ENCODE results near the gene MAOA. TPM values are rescaled to one million over a fixed set of nuclear protein-coding genes. Genes with fewer than 3 reads are reported as not detected.
A peak's percentile ranks its signal among the peaks of the same experiment; 100 is the strongest.

The MAOA gene
- total RNA-seq, 1 donor from 2014 or later = 12.5 TPM

- H3K4me3 Mint-ChIP-seq (ENCODE audit: low read depth) = no peak overlapping the region
- TF ChIP-seq CTCF (IDR thresholded peaks at IDR 0.05; ENCODE audit: unreplicated experiment) = no peak
- DNase-seq (ENCODE audit: low spot score, unreplicated experiment) = no peak
- H3K9me3 Mint-ChIP-seq (ENCODE audit: low read depth) = peaks cover 15% of the 10 kb centered on the region
- H3K4me1 Mint-ChIP-seq (ENCODE audit: low read depth) = peaks cover 23% of the 10 kb centered on the region
- H3K27ac Mint-ChIP-seq = peak overlapping the region; percentile 70
- peaks cover 6% of the 10 kb centered on the region for H3K36me3 Mint-ChIP-seq (ENCODE audit: insufficient read depth)
- H3K27me3 Mint-ChIP-seq = no peaks in the 10 kb centered on the region
Measured at GRCh38 chrX:43676971-43677572, 21.0 kb downstream of the MAOA start.

GRCh38 chrX:43677993-43678392, 21.9 kb downstream of the MAOA start:
- peaks cover 17% of the 10 kb centered on the region for H3K9me3 Mint-ChIP-seq (ENCODE audit: low read depth)
- TF ChIP-seq CTCF (IDR thresholded peaks at IDR 0.05; ENCODE audit: unreplicated experiment) = no peak
- H3K4me1 Mint-ChIP-seq (ENCODE audit: low read depth) = peaks cover 23% of the 10 kb centered on the region
- H3K36me3 Mint-ChIP-seq (ENCODE audit: insufficient read depth) = peaks cover 6% of the 10 kb centered on the region
- peak overlapping the region; percentile 1 for H3K4me3 Mint-ChIP-seq (ENCODE audit: low read depth)
- peak overlapping the region; percentile 34 for H3K27ac Mint-ChIP-seq
- no peak for DNase-seq (ENCODE audit: low spot score, unreplicated experiment)
- H3K27me3 Mint-ChIP-seq = no peaks in the 10 kb centered on the region

- Mint-ChIP-seq H3K4me3 (ENCODE audit: low read depth) (no peak overlapping the region), H3K27ac (no peak overlapping the region), H3K36me3 (ENCODE audit: insufficient read depth) (peaks cover 7% of the 10 kb centered on the region), H3K9me3 (ENCODE audit: low read depth) (peaks cover 22% of the 10 kb centered on the region), H3K27me3 (no peaks in the 10 kb centered on the region), H3K4me1 (ENCODE audit: low read depth) (peaks cover 23% of the 10 kb centered on the region)
- no peak for TF ChIP-seq CTCF (IDR thresholded peaks at IDR 0.05; ENCODE audit: unreplicated experiment)
- DNase-seq (ENCODE audit: low spot score, unreplicated experiment) = no peak
Measured at GRCh38 chrX:43679058-43679457, 23.0 kb downstream of the MAOA start.

- no peak overlapping the region for H3K4me3 Mint-ChIP-seq (ENCODE audit: low read depth)
- TF ChIP-seq CTCF (IDR thresholded peaks at IDR 0.05; ENCODE audit: unreplicated experiment) = no peak
- H3K36me3 Mint-ChIP-seq (ENCODE audit: insufficient read depth) = peaks cover 8% of the 10 kb centered on the region
- H3K27me3 Mint-ChIP-seq = no peaks in the 10 kb centered on the region
- DNase-seq (ENCODE audit: low spot score, unreplicated experiment) = no peak
- no peak overlapping the region for H3K27ac Mint-ChIP-seq
- peaks cover 25% of the 10 kb centered on the region for H3K9me3 Mint-ChIP-seq (ENCODE audit: low read depth)
- peaks cover 23% of the 10 kb centered on the region for H3K4me1 Mint-ChIP-seq (ENCODE audit: low read depth)
Measured at GRCh38 chrX:43679778-43680177, 23.7 kb downstream of the MAOA start.

GRCh38 chrX:43682726-43683125, 26.6 kb downstream of the MAOA start:
- peaks cover 4% of the 10 kb centered on the region for H3K36me3 Mint-ChIP-seq (ENCODE audit: insufficient read depth)
- DNase-seq (ENCODE audit: low spot score, unreplicated experiment) = no peak
- H3K27ac Mint-ChIP-seq = no peak overlapping the region
- TF ChIP-seq CTCF (IDR thresholded peaks at IDR 0.05; ENCODE audit: unreplicated experiment) = no peak
- H3K4me1 Mint-ChIP-seq (ENCODE audit: low read depth) = peaks cover 21% of the 10 kb centered on the region
- H3K9me3 Mint-ChIP-seq (ENCODE audit: low read depth) = peaks cover 28% of the 10 kb centered on the region
- no peaks in the 10 kb centered on the region for H3K27me3 Mint-ChIP-seq
- H3K4me3 Mint-ChIP-seq (ENCODE audit: low read depth) = no peak overlapping the region

Data from progenitor cell of endocrine pancreas (in vitro differentiated cells).